Measurements from ENCODE around the gene NECTIN4. TPM values are rescaled to one million over a fixed set of nuclear protein-coding genes. Genes with fewer than 3 reads are reported as not detected.

NECTIN4 gene
- total and polyA plus RNA-seq, 10 of the 15 experiments (the other 5 are each of a cell fraction or from before 2014, with no cell fraction given): 2.8 to 8.7 (median 3.7) TPM

GRCh38 chr1:161071886-161072371 lies 17.4 kb downstream of the NECTIN4 start:
- Histone ChIP-seq H3K27me3 (replicated peaks in 1 of 2; ENCODE audit: control insufficient read depth in 2 of 2, insufficient read depth in 2 of 2, low read length in 1 of 2) (no peaks in the 10 kb centered on the region), H3K4me2 (ENCODE audit: control insufficient read depth, insufficient read depth) (no peak overlapping the region), H2AFZ (ENCODE audit: control insufficient read depth, low read depth, low read length) (peak overlapping the region; percentile 15; the same call in 1 of the 2 replicates), H3K9ac (ENCODE audit: control insufficient read depth, insufficient read depth, low read length) (no peak overlapping the region), H3K9me3 (replicated peaks; ENCODE audit: control insufficient read depth, insufficient read depth, low read length) (no peaks in the 10 kb centered on the region), H3K79me2 (ENCODE audit: control insufficient read depth, insufficient read depth, low read length) (peaks cover 30% of the 10 kb centered on the region), H3K27ac (ENCODE audit: control insufficient read depth, insufficient read depth) (no peak overlapping the region), H3K4me1 (ENCODE audit: control insufficient read depth, insufficient read depth, low read length) (peaks cover 16% of the 10 kb centered on the region), H3K36me3 (ENCODE audit: control insufficient read depth in 2 of 2, insufficient read depth in 2 of 2, low read length in 1 of 2) (no peaks in the 10 kb centered on the region), H4K20me1 (ENCODE audit: control insufficient read depth, insufficient read depth) (peaks cover 5% of the 10 kb centered on the region; the same call in 1 of the 2 replicates), H3K4me3 (no peak overlapping the region)
- in situ Hi-C loops (cut with MboI) (no loop called here), intact Hi-C loops (cut with micrococcal nuclease; ENCODE audit: unreplicated experiment) (loop anchor here (2.0 kb wide), 1 partner anchor 61 kb away; the partner anchor contains the start of gene DEDD)
- no peak for DNase-seq (ENCODE audit: low read depth, low spot score)
- no peak for FAIRE-seq
- BruUV-seq (replicated peaks): no TSS peak
- CTCF ChIA-PET: interaction anchor here (0.6 to 8.6 kb wide), 18 partner anchors 12 to 130 kb away, joined by 3 to 111 read pairs (median 5); partner anchors contain the start of genes KLHDC9, NDUFS2, NECTIN4 and NIT1
- RAD21 ChIA-PET (ENCODE audit: unreplicated experiment): interaction anchor here (0.6 to 6.4 kb wide), 9 partner anchors 13 to 74 kb away, joined by 3 to 90 read pairs (median 3); partner anchors contain the start of genes DEDD, F11R, KLHDC9 and USF1
- WGBS (ENCODE audit: insufficient coverage, insufficient replicate concordance, low lambda C conversion rate, missing lambda C conversion rate): 69% methylated on average over 9 of the region's 9 CpGs
- SMC1A ChIA-PET (ENCODE audit: uncharacterized antibody, unreplicated experiment): interaction anchor here (0.7 to 9.0 kb wide), 12 partner anchors 8 to 74 kb away, joined by 3 to 134 read pairs (median 5); partner anchors contain the start of genes F11R, KLHDC9 and USF1
- POLR2A ChIA-PET: interaction anchor here (0.6 to 5.6 kb wide), 6 partner anchors 11 to 290 kb away, joined by 3 to 66 read pairs (median 4); partner anchors contain the start of genes DEDD, F11R and KLHDC9
- ATAC-seq: no peak
- TF ChIP-seq ZNF217 (IDR thresholded peaks at IDR 0.05) (no peak), MAX (IDR thresholded peaks at IDR 0.05; ENCODE audit: low read depth, low read length) (no peak), PKNOX1 (IDR thresholded peaks at IDR 0.05) (no peak), YBX1 (IDR thresholded peaks at IDR 0.05) (no peak), RB1 (IDR thresholded peaks at IDR 0.05; ENCODE audit: borderline replicate concordance) (no peak), ATF2 (IDR thresholded peaks at IDR 0.05; ENCODE audit: low read length) (no peak), BCL3 (IDR thresholded peaks at IDR 0.05; ENCODE audit: borderline replicate concordance, insufficient read depth, low read depth, low read length, poor library complexity, severe bottlenecking) (no peak), WRNIP1 (IDR thresholded peaks at IDR 0.05; ENCODE audit: borderline replicate concordance, low read depth, low read length) (no peak), DPF2 (IDR thresholded peaks at IDR 0.05) (no peak), CTCF (IDR thresholded peaks at IDR 0.05 in 2 of 3, conservative IDR thresholded peaks at IDR 0.05 in 1 of 3; ENCODE audit: control insufficient read depth in 2 of 3, extremely low read depth in 1 of 3, insufficient read depth in 1 of 3, low read depth in 3 of 3, low read length in 3 of 3) (peak; percentile 68 to 75 (median 72)), ZBTB40 (IDR thresholded peaks at IDR 0.05; ENCODE audit: borderline replicate concordance) (no peak)

Data from GM12878 (cell line).